H9 (cell line): ENCODE results near the gene TMEM229B. TPM values are rescaled to one million over a fixed set of nuclear protein-coding genes. Genes with fewer than 3 reads are reported as not detected.

Experiments
- DNase-seq: peaks from one replicate; pipeline ENCODE4 v3.0.0-alpha.2; 2017
- H2AFZ ChIP-seq: one replicate; pipeline ENCODE4 v1.6.1; 2013; ENCODE audit warnings: mild to moderate bottlenecking, low read length, control low read depth, moderate library complexity
- H2AK5ac ChIP-seq: 2 replicates; pipeline ENCODE4 v1.6.1; 2013; ENCODE audit warnings: low read length, control low read depth, mixed read lengths; ENCODE audit not compliant: insufficient read length
- H2BK120ac ChIP-seq: one replicate; pipeline ENCODE4 v1.6.1; 2013; ENCODE audit warnings: low read depth, mild to moderate bottlenecking, low read length, control low read depth, inconsistent platforms; ENCODE audit not compliant: poor library complexity, severe bottlenecking
- H2BK12ac ChIP-seq: 2 replicates; pipeline ENCODE4 v1.6.1; 2013; ENCODE audit warnings: low read length, control low read depth, mixed read lengths, low read depth; ENCODE audit not compliant: insufficient read length
- H2BK15ac ChIP-seq: 2 replicates; pipeline ENCODE4 v1.6.1; 2013; ENCODE audit warnings: low read depth, low read length, control low read depth
- H2BK20ac ChIP-seq: one replicate; pipeline ENCODE4 v1.6.1; 2013; ENCODE audit warnings: low read depth, mild to moderate bottlenecking, low read length, control low read depth, inconsistent platforms; ENCODE audit not compliant: poor library complexity, severe bottlenecking
- H2BK5ac ChIP-seq: 2 replicates; pipeline ENCODE4 v1.6.1; 2013; ENCODE audit warnings: low read length, control low read depth, mixed read lengths; ENCODE audit not compliant: insufficient read length
- H3K14ac ChIP-seq: 2 replicates; pipeline ENCODE4 v1.6.1; 2013; ENCODE audit warnings: low read length, control low read depth; ENCODE audit not compliant: insufficient read depth
- H3K18ac ChIP-seq: 2 replicates; pipeline ENCODE4 v1.6.1; 2013; ENCODE audit warnings: low read depth, mild to moderate bottlenecking, mixed read lengths, low read length, control low read depth; ENCODE audit not compliant: insufficient read length
- H3K23ac ChIP-seq: 2 replicates; pipeline ENCODE4 v1.6.1; 2013; ENCODE audit warnings: low read length, control low read depth, mixed read lengths, low read depth; ENCODE audit not compliant: insufficient read length
- H3K23me2 ChIP-seq: 2 replicates; pipeline ENCODE4 v1.6.1; 2013; ENCODE audit warnings: low read depth, mild to moderate bottlenecking, mixed read lengths, low read length, control low read depth; ENCODE audit not compliant: insufficient read length, poor library complexity, severe bottlenecking
- H3K27ac ChIP-seq: 2 replicates; pipeline ENCODE4 v1.5.1; 2013; ENCODE audit warnings: low read length, control low read depth, mixed read lengths, low read depth; ENCODE audit not compliant: insufficient read length
- H3K27me3 ChIP-seq: 2 replicates; pipeline ENCODE4 v1.6.1; 2013; ENCODE audit warnings: low read length, control low read depth, inconsistent platforms; ENCODE audit not compliant: insufficient read depth
- H3K4ac ChIP-seq: 2 replicates; pipeline ENCODE4 v1.6.1; 2013; ENCODE audit warnings: low read depth, mild to moderate bottlenecking, control low read depth, inconsistent platforms, low read length, moderate library complexity
- H3K4me1 ChIP-seq: 2 replicates; pipeline ENCODE4 v1.6.1; 2013; ENCODE audit warnings: low read length, control low read depth, inconsistent platforms; ENCODE audit not compliant: insufficient read depth
- H3K4me2 ChIP-seq: 2 replicates; pipeline ENCODE4 v1.6.1; 2013; ENCODE audit warnings: low read length, control low read depth, mixed read lengths; ENCODE audit not compliant: insufficient read length, insufficient read depth
- H3K56ac ChIP-seq: 2 replicates; pipeline ENCODE4 v1.6.1; 2013; ENCODE audit warnings: low read depth, mild to moderate bottlenecking, mixed read lengths, low read length, control low read depth; ENCODE audit not compliant: insufficient read length
- H3K79me1 ChIP-seq: 2 replicates; pipeline ENCODE4 v1.6.1; 2013; ENCODE audit warnings: low read depth, mild to moderate bottlenecking, moderate library complexity, low read length, control low read depth, inconsistent platforms; ENCODE audit not compliant: insufficient read depth, poor library complexity, severe bottlenecking
- H3K79me2 ChIP-seq: 2 replicates; pipeline ENCODE4 v1.6.1; 2013; ENCODE audit warnings: low read length, control low read depth, inconsistent platforms; ENCODE audit not compliant: insufficient read depth
- H3K9ac ChIP-seq: 2 replicates; pipeline ENCODE4 v1.6.1; 2013; ENCODE audit warnings: low read length, control low read depth, mixed read lengths; ENCODE audit not compliant: insufficient read length; ENCODE audit errors: extremely low read depth
- H3K9me3 ChIP-seq: one replicate; pipeline ENCODE4 v1.6.1; 2013; ENCODE audit warnings: low read depth, low read length, inconsistent platforms; ENCODE audit not compliant: control insufficient read depth
- H3T11ph ChIP-seq: one replicate; pipeline ENCODE4 v1.6.1; 2013; ENCODE audit warnings: mild to moderate bottlenecking, low read length, control low read depth, inconsistent platforms
- H4K20me1 ChIP-seq: one replicate; pipeline ENCODE4 v1.6.1; 2013; ENCODE audit not compliant: control insufficient read depth, insufficient read length, insufficient read depth
- H4K5ac ChIP-seq: 2 replicates; pipeline ENCODE4 v1.6.1; 2013; ENCODE audit warnings: low read depth, mild to moderate bottlenecking, mixed read lengths, low read length, control low read depth; ENCODE audit not compliant: insufficient read length
- H4K8ac ChIP-seq: replicated peaks from 2 replicates; pipeline ENCODE4 v1.6.1; 2013; ENCODE audit warnings: low read length, control low read depth, mixed read lengths, low read depth; ENCODE audit not compliant: insufficient read length
- H4K91ac ChIP-seq: 2 replicates; pipeline ENCODE4 v1.6.1; 2013; ENCODE audit warnings: low read depth, mild to moderate bottlenecking, moderate library complexity, mixed read lengths, low read length, control low read depth; ENCODE audit not compliant: insufficient read length
- H3K27ac Mint-ChIP-seq, 3 experiments: 2 replicates in 2 of 3; 3 replicates in 1 of 3; pipeline ENCODE4 v1.8.0; 2020 to 2021; ENCODE audit warnings: mixed read lengths in 3 of 3, mild to moderate bottlenecking in 1 of 3, moderate library complexity in 1 of 3
- H3K27me3 Mint-ChIP-seq: 2 replicates; pipeline ENCODE4 v1.8.0; 2021; ENCODE audit warnings: low read depth, mild to moderate bottlenecking, moderate library complexity, mixed read lengths
- H3K36me3 Mint-ChIP-seq, 3 experiments: 2 replicates in 2 of 3; 3 replicates in 1 of 3; pipeline ENCODE4 v1.8.0; 2020 to 2021; ENCODE audit warnings: low read depth in 3 of 3, mixed read lengths in 3 of 3; ENCODE audit not compliant: insufficient read depth in 1 of 3
- H3K4me1 Mint-ChIP-seq, 2 experiments: 2 replicates each; pipeline ENCODE4 v1.8.0; 2020; ENCODE audit warnings: mixed read lengths in 2 of 2
- H3K4me3 Mint-ChIP-seq, 2 experiments: 2 replicates in 1 of 2; 3 replicates in 1 of 2; pipeline ENCODE4 v1.8.0; 2020 to 2021; ENCODE audit warnings: mild to moderate bottlenecking in 2 of 2, mixed read lengths in 2 of 2, moderate library complexity in 1 of 2
- H3K9me3 Mint-ChIP-seq, 2 experiments: 2 replicates in 1 of 2; 3 replicates in 1 of 2; pipeline ENCODE4 v1.8.0; 2020; ENCODE audit warnings: mild to moderate bottlenecking in 2 of 2, mixed read lengths in 2 of 2, moderate library complexity in 1 of 2
- WGBS: extraction: QIAGEN DNeasy Blood & Tissue Kit; methylation state at CpG from one replicate; pipeline ENCODE4 v1.1.7; 2013; ENCODE audit warnings: missing lambda C conversion rate, low lambda C conversion rate, mixed read lengths; ENCODE audit not compliant: insufficient read length; ENCODE audit errors: extremely low coverage; 5-methylcytosine and 5-hydroxymethylcytosine counted together
- total RNA-seq: library from RNA; stranded (reverse); gene quantifications from 2 replicates; pipeline ENCODE4 v1.2.1, GENCODE V29; 2021
- TF ChIP-seq, protein P1 (sequence below): fragments of 200-600 bp; sonication (generic); conservative IDR thresholded peaks from 3 replicates; pipeline ENCODE4 v1.8.0; 2021; ENCODE audit warnings: antibody characterized with exemption, mild to moderate bottlenecking

The TMEM229B gene
- total RNA-seq, 1 experiment from 2014 or later: 0.24 TPM

DNA sequence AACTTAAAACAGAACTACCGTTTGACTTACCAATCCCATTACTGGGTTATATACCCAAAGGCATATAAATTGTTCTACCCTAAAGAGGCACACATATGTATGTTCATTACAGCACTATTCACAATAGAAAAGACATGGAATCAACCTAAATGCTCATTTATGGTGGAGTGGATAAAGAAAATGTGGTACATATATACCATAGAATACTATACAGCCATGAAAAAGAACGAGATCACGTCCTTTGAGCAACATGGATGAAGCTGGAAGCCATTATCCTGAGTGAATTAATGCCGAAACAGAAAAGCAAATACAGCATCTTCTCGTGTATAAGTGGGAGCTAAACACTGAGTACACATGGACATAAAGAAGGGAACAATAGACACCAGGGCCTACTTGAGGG lies 31.8 kb downstream of the TMEM229B start:
- no CpG with 5 or more reads among the region's 5 CpGs for WGBS

More for the DNA sequence above, 31.8 kb downstream of the TMEM229B start:
- Histone ChIP-seq H2BK20ac (no peak overlapping the region), H3K9me3 (no peaks in the 10 kb centered on the region), H3K79me1 (no peaks in the 10 kb centered on the region), H3K79me2 (no peaks in the 10 kb centered on the region), H4K20me1 (no peaks in the 10 kb centered on the region), H2AFZ (no peak overlapping the region), H3K14ac (no peak overlapping the region), H3T11ph (no peak overlapping the region), H4K91ac (no peak overlapping the region), H3K4ac (no peak overlapping the region), H2BK120ac (no peak overlapping the region), H3K9ac (no peak overlapping the region), H2BK15ac (no peak overlapping the region), H2BK5ac (no peak overlapping the region), H4K5ac (no peak overlapping the region), H3K23ac (no peak overlapping the region), H3K4me1 (peaks cover 7% of the 10 kb centered on the region), H4K8ac (no peak overlapping the region), H2AK5ac (no peak overlapping the region), H3K56ac (no peak overlapping the region), H2BK12ac (no peak overlapping the region), H3K23me2 (no peaks in the 10 kb centered on the region), H3K18ac (no peak overlapping the region), H3K27ac (no peak overlapping the region), H3K27me3 (no peaks in the 10 kb centered on the region), H3K4me2 (no peak overlapping the region)
- no peak for DNase-seq
- TF ChIP-seq, protein P1, sequence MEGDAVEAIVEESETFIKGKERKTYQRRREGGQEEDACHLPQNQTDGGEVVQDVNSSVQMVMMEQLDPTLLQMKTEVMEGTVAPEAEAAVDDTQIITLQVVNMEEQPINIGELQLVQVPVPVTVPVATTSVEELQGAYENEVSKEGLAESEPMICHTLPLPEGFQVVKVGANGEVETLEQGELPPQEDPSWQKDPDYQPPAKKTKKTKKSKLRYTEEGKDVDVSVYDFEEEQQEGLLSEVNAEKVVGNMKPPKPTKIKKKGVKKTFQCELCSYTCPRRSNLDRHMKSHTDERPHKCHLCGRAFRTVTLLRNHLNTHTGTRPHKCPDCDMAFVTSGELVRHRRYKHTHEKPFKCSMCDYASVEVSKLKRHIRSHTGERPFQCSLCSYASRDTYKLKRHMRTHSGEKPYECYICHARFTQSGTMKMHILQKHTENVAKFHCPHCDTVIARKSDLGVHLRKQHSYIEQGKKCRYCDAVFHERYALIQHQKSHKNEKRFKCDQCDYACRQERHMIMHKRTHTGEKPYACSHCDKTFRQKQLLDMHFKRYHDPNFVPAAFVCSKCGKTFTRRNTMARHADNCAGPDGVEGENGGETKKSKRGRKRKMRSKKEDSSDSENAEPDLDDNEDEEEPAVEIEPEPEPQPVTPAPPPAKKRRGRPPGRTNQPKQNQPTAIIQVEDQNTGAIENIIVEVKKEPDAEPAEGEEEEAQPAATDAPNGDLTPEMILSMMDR: no peak
- Mint-ChIP-seq H3K4me1 (peaks cover 17 to 27% of the 10 kb centered on the region in 2 experiments), H3K27ac (no peak overlapping the region), H3K36me3 (peaks cover under 1 to 1% (median under 1%) of the 10 kb centered on the region in 3 experiments; a peak in 5 of 7 replicates), H3K4me3 (no peak overlapping the region), H3K27me3 (peaks cover 9% of the 10 kb centered on the region), H3K9me3 (peaks cover under 1 to 2% of the 10 kb centered on the region in 2 experiments; a peak in 3 of 5 replicates)
